ENCODE data around the gene ETV7.

Gene ETV7

GRCh38 chr6:36404164-36404563 is 16.7 kb upstream of the ETV7 start:
- peaks cover 4% of the 10 kb centered on the region for H3K4me1 Mint-ChIP-seq
- no peaks in the 10 kb centered on the region for H3K9me3 Mint-ChIP-seq
- peaks cover 17% of the 10 kb centered on the region for H3K27me3 Mint-ChIP-seq
- no peak for ATAC-seq
- no peak for DNase-seq
- no peaks in the 10 kb centered on the region for H3K36me3 Mint-ChIP-seq (ENCODE audit: low read depth)
- H3K4me3 Mint-ChIP-seq: no peak overlapping the region
- no peak overlapping the region for H3K27ac Mint-ChIP-seq

GRCh38 chr6:36402481-36402880 is 15.0 kb upstream of the ETV7 start:
- no peak overlapping the region for H3K4me3 Mint-ChIP-seq
- ATAC-seq: no peak
- DNase-seq: no peak
- H3K27ac Mint-ChIP-seq: no peak overlapping the region
- no peaks in the 10 kb centered on the region for H3K9me3 Mint-ChIP-seq
- H3K27me3 Mint-ChIP-seq: peaks cover 16% of the 10 kb centered on the region
- H3K36me3 Mint-ChIP-seq (ENCODE audit: low read depth): no peaks in the 10 kb centered on the region
- peaks cover 4% of the 10 kb centered on the region for H3K4me1 Mint-ChIP-seq

DNA sequence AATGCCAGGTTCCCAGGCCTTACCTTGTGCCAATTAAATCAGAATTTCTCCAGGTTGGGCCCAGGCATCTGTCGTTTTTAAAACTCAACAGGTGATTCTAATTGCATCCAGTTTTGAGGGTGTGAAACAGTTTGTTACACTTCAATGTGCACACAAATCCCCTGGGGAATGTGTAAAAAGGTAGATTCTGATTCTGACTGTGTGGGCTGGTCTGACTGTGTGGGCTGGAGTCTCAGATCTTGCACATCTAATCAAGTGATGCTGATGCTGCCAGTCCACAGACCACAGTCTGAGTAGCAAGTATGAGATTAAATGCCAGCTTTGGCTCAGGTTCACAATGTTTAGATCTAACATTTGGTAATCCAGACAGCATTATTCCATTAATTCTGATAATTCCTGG is 12.5 kb upstream of the ETV7 start:
- no peaks in the 10 kb centered on the region for H3K36me3 Mint-ChIP-seq (ENCODE audit: low read depth)
- H3K4me3 Mint-ChIP-seq: no peak overlapping the region
- H3K9me3 Mint-ChIP-seq: no peaks in the 10 kb centered on the region
- peaks cover 4% of the 10 kb centered on the region for H3K4me1 Mint-ChIP-seq
- DNase-seq (no peak), ATAC-seq (no peak)
- H3K27ac Mint-ChIP-seq: no peak overlapping the region
- peaks cover 10% of the 10 kb centered on the region for H3K27me3 Mint-ChIP-seq

DNA sequence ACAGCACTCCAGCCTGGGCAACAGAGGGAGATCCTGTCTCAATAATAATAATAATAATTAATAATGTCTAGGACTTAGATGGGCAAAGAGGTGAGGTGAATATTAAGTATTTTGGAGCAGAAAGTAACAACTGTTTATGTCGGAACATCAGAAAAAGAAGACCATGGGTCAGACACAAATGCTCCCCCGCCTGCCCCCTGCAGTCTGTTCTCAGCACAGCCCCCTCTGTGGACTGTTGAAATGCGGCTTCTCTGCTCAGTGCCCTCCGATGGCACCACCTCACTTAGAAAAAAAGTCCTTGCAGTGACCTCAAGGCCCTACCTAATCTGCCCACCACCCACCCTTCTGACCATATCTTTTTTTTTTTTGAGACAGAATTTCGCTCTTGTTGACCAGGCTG is 5.2 kb upstream of the ETV7 start:
- Mint-ChIP-seq H3K27ac (no peak overlapping the region), H3K27me3 (peaks cover 20% of the 10 kb centered on the region), H3K36me3 (ENCODE audit: low read depth) (no peaks in the 10 kb centered on the region), H3K4me1 (peaks cover 7% of the 10 kb centered on the region), H3K4me3 (no peak overlapping the region), H3K9me3 (no peaks in the 10 kb centered on the region)
- ATAC-seq: no peak
- no peak for DNase-seq

GRCh38 chr6:36389353-36389752 is 1.9 kb upstream of the ETV7 start:
- no peak overlapping the region for H3K4me3 Mint-ChIP-seq
- peaks cover 27% of the 10 kb centered on the region for H3K4me1 Mint-ChIP-seq
- ATAC-seq (no peak), DNase-seq (no peak)
- no peaks in the 10 kb centered on the region for H3K9me3 Mint-ChIP-seq
- no peak overlapping the region for H3K27ac Mint-ChIP-seq
- H3K27me3 Mint-ChIP-seq: peaks cover 36% of the 10 kb centered on the region
- peaks cover 2% of the 10 kb centered on the region for H3K36me3 Mint-ChIP-seq (ENCODE audit: low read depth)

GRCh38 chr6:36386495-36387439 is 702 bp downstream of the ETV7 start:
- peak; percentile 39 for ATAC-seq
- peak overlapping the region; percentile 83 for H3K27ac Mint-ChIP-seq
- peaks cover 33% of the 10 kb centered on the region for H3K27me3 Mint-ChIP-seq
- DNase-seq: peak; percentile 14
- H3K9me3 Mint-ChIP-seq: no peaks in the 10 kb centered on the region
- peaks cover 28% of the 10 kb centered on the region for H3K4me1 Mint-ChIP-seq
- peaks cover 2% of the 10 kb centered on the region for H3K36me3 Mint-ChIP-seq (ENCODE audit: low read depth)
- H3K4me3 Mint-ChIP-seq: peak overlapping the region; percentile 87

DNA sequence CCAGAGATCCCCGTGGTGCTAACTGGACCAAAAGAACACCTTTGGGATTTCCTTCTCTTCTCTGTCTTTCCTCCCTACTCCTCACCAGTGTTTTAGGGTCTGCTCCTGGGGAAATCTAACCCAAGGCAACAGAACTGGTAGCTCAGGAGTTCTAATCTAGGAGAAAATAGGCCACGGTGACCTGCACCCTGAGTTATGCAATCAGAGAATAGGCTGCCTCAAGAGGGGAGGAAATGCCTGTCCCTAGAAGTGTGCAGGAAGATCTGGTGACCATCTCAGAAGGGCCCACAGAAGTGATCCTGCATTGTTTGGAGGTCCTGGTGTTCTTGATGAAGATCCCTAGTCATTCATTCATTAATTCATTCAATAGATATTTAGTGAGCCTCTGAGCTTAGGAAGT is 3.4 kb downstream of the ETV7 start:
- no peak for ATAC-seq
- peaks cover 26% of the 10 kb centered on the region for H3K27me3 Mint-ChIP-seq
- peaks cover 28% of the 10 kb centered on the region for H3K4me1 Mint-ChIP-seq
- peaks cover 2% of the 10 kb centered on the region for H3K36me3 Mint-ChIP-seq (ENCODE audit: low read depth)
- H3K27ac Mint-ChIP-seq: no peak overlapping the region
- no peaks in the 10 kb centered on the region for H3K9me3 Mint-ChIP-seq
- H3K4me3 Mint-ChIP-seq: no peak overlapping the region
- no peak for DNase-seq

GRCh38 chr6:36383606-36384005 is 3.9 kb downstream of the ETV7 start:
- H3K27me3 Mint-ChIP-seq: peaks cover 25% of the 10 kb centered on the region
- no peak overlapping the region for H3K4me3 Mint-ChIP-seq
- no peak overlapping the region for H3K27ac Mint-ChIP-seq
- peaks cover 28% of the 10 kb centered on the region for H3K4me1 Mint-ChIP-seq
- no peaks in the 10 kb centered on the region for H3K9me3 Mint-ChIP-seq
- no peak for ATAC-seq
- DNase-seq: no peak
- H3K36me3 Mint-ChIP-seq (ENCODE audit: low read depth): peaks cover 2% of the 10 kb centered on the region

DNA sequence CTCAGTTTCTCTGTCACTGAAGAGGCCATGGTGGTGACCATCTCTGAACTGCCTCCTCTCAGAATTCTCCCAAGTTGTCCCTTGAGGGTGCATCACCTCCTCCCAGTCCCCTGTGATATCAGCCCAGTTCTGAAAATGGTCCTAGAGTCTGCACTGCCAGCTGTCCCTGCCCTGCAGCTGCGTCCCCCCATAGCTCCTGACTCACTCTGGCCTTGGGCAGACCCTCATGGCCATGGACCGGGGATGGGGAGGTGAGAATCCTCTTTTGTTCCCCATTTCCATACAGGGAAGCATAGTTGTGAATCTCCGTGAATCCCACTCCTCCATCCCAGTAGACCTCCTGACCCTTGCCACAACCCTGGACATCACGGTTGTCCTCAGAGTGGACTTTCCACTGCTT is 4.5 kb downstream of the ETV7 start:
- H3K27ac Mint-ChIP-seq: no peak overlapping the region
- DNase-seq (no peak), ATAC-seq (no peak)
- H3K9me3 Mint-ChIP-seq: no peaks in the 10 kb centered on the region
- H3K4me3 Mint-ChIP-seq: no peak overlapping the region
- peaks cover 24% of the 10 kb centered on the region for H3K4me1 Mint-ChIP-seq
- peaks cover 2% of the 10 kb centered on the region for H3K36me3 Mint-ChIP-seq (ENCODE audit: low read depth)
- peaks cover 19% of the 10 kb centered on the region for H3K27me3 Mint-ChIP-seq

DNA sequence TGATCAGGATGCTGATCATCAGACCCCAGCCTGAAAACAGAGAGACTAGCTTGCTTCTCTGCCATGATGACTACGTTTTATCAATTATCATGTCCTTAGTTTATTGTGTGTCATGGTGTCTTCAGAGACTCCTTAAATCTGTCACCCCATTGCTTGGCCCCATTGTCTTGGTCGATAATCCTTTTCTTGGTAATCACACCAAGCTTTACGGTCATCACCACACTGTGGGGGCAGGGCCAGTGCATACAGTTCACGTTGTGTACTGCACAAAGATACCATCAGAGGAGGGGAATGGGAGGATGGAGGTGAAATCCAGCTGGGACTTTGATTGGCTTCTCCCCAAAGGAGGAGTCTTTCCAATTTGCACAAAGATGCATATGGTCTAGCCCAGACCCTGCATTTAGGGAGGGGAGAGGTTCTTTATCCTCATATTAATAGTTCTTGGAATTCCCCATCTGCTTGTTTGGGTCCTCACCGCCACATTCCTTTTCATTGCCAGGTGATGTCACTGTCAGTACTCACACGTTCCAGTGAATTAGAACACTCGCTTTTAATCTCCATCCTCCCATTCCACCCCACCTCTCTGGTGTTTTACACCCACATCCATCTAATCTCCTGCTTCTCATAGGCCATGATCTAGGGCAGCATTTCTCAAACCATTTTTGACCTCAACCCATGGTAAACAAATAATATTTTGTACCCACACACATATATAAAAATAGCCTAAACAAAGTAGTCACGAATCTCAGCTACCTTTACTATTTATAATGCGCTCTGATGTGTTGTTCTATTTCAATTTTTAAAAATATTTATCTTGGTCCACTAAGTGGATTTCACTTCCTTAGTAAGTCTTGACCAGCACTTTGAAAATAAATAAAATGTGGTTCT is 5.7 kb downstream of the ETV7 start:
- Mint-ChIP-seq H3K4me1 (peaks cover 13% of the 10 kb centered on the region), H3K27me3 (peaks cover 11% of the 10 kb centered on the region), H3K36me3 (ENCODE audit: low read depth) (no peaks in the 10 kb centered on the region), H3K27ac (no peak overlapping the region), H3K4me3 (no peak overlapping the region), H3K9me3 (no peaks in the 10 kb centered on the region)
- ATAC-seq: no peak
- DNase-seq: no peak

- Mint-ChIP-seq H3K36me3 (ENCODE audit: low read depth) (no peaks in the 10 kb centered on the region), H3K4me1 (peaks cover 2% of the 10 kb centered on the region), H3K27me3 (no peaks in the 10 kb centered on the region), H3K4me3 (no peak overlapping the region), H3K9me3 (no peaks in the 10 kb centered on the region), H3K27ac (no peak overlapping the region)
- no peak for DNase-seq
- ATAC-seq: no peak
Observed at GRCh38 chr6:36380166-36380565, 7.3 kb downstream of the ETV7 start.

DNA sequence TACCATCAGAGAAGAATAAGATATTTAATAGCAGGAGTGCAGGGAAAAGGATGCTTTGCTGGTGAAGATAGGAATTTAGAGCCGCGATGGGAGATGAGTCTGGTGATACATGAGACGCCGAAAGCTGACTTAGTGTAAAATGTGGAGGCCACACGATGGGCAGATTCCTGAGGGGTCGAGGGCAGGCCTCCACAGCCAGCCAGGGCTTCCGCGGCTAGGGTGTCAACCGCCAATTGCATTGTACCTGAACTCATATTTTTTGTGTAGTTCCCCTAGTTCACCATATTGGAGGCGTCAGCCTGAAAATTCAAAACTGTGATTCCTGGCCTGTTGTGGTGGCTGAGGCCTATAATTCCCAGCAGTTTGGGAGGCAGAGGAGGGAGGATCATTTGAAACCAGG is 8.5 kb downstream of the ETV7 start:
- Mint-ChIP-seq H3K27ac (no peak overlapping the region), H3K27me3 (no peaks in the 10 kb centered on the region), H3K4me1 (peaks cover 2% of the 10 kb centered on the region), H3K4me3 (no peak overlapping the region), H3K9me3 (no peaks in the 10 kb centered on the region), H3K36me3 (ENCODE audit: low read depth) (no peaks in the 10 kb centered on the region)
- ATAC-seq (no peak), DNase-seq (no peak)

DNA sequence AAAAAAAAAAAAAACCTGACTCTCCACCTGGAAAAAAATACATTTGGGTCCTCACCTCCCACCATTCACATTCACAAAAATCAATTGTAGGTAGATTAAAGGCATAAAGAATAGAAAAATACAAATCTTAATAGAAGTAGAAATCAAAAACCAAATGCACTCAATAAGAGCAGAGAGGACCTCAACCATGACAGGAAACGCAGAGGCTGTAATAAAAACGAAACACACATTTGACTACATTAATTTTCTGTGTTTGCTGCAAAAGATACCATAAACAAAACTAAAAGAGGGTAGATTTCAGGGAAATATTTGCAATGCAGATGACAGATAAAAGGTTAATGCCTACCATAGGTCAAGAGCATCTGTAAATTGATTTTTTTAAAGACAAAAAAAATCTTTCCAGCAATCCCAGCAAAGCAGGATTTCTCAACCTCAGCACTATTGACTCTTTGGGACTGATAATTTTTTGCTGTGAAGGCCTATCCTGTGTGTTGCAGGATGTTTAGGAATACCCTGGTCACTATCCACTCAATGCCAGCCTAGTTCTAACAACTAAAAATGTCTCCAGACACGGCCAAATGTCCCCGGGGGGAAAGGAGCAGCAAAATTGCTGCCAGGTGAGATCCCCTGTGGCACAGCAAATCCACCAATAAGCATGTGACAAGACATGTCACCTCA is 9.1 kb downstream of the ETV7 start:
- ATAC-seq (no peak), DNase-seq (no peak)
- no peaks in the 10 kb centered on the region for H3K27me3 Mint-ChIP-seq
- H3K4me1 Mint-ChIP-seq: peaks cover 2% of the 10 kb centered on the region
- no peak overlapping the region for H3K4me3 Mint-ChIP-seq
- H3K36me3 Mint-ChIP-seq (ENCODE audit: low read depth): no peaks in the 10 kb centered on the region
- H3K9me3 Mint-ChIP-seq: no peaks in the 10 kb centered on the region
- H3K27ac Mint-ChIP-seq: no peak overlapping the region

DNA sequence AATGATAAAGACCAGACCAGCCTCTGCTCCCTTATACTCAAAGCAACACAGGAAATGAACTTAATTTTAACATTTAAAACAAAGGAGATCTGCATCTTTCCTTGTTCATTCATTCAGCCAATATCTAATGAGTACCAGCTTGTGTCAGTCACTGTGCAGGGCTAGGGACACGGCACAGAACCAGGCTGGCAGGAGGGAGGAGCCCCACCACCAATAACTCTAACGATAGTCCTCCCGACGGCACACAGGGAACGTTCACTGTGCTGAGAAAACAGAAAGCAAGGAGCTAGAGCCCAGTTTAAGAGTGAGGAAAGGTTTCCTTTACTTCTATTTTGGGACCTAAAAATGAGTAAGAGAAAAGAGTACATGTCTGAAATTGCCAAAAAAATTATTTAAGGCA is 9.9 kb downstream of the ETV7 start:
- no peak for ATAC-seq
- H3K4me3 Mint-ChIP-seq: no peak overlapping the region
- no peaks in the 10 kb centered on the region for H3K9me3 Mint-ChIP-seq
- H3K27me3 Mint-ChIP-seq: no peaks in the 10 kb centered on the region
- DNase-seq: no peak
- no peak overlapping the region for H3K27ac Mint-ChIP-seq
- no peaks in the 10 kb centered on the region for H3K36me3 Mint-ChIP-seq (ENCODE audit: low read depth)
- peaks cover 2% of the 10 kb centered on the region for H3K4me1 Mint-ChIP-seq

Measured in activated naive CD8-positive, alpha-beta T cell treated with anti-CD3 and anti-CD28 coated beads, Interleukin-2, amount 50 U/mL, for 24 hours (primary cell).